ENCODE data around the gene SH2D1B.

The SH2D1B gene

GRCh38 chr1:162381383-162381782 is 30.6 kb downstream of the SH2D1B start, which contains the start of gene C1orf226:
Gene C1orf226, plus strand, starts transcription at chr1:162381728. Its CDS starts 174 bp downstream, at chr1:162381902.
- no peak for DNase-seq

GRCh38 chr1:162380061-162380846 is 31.7 kb downstream of the SH2D1B start:
- DNase-seq, result no peak

- DNase-seq, result no peak
Observed at GRCh38 chr1:162376691-162377090, 35.2 kb downstream of the SH2D1B start, which contains the start of gene SPATA46. Gene SPATA46, minus strand, starts transcription at chr1:162376854. Its CDS starts 64 bp downstream, at chr1:162376790.

GRCh38 chr1:162375463-162375862 is 36.5 kb downstream of the SH2D1B start:
- DNase-seq, result no peak

GRCh38 chr1:162374406-162374805 is 37.5 kb downstream of the SH2D1B start:
- DNase-seq, result no peak

GRCh38 chr1:162373541-162374260 is 38.2 kb downstream of the SH2D1B start:
- DNase-seq, result no peak

- no peak for DNase-seq
Observed at GRCh38 chr1:162373072-162373427, 38.9 kb downstream of the SH2D1B start.

- no peak for DNase-seq
Observed at GRCh38 chr1:162372159-162373071, 39.5 kb downstream of the SH2D1B start.

GRCh38 chr1:162371611-162372010 is 40.3 kb downstream of the SH2D1B start:
- no peak for DNase-seq

GRCh38 chr1:162370721-162371120 is 41.2 kb downstream of the SH2D1B start:
- DNase-seq, result no peak

GRCh38 chr1:162370161-162370560 is 41.8 kb downstream of the SH2D1B start:
- DNase-seq, result no peak

- no peak for DNase-seq
Observed at GRCh38 chr1:162369571-162369970, 42.4 kb downstream of the SH2D1B start.

- DNase-seq, result no peak
Observed at GRCh38 chr1:162368451-162368850, 43.5 kb downstream of the SH2D1B start.

- DNase-seq, result no peak
Observed at GRCh38 chr1:162367772-162368171, 44.2 kb downstream of the SH2D1B start.

- no peak for DNase-seq
Observed at GRCh38 chr1:162367073-162367472, 44.9 kb downstream of the SH2D1B start.

- no peak for DNase-seq
Observed at GRCh38 chr1:162366671-162367070, 45.3 kb downstream of the SH2D1B start.

GRCh38 chr1:162366149-162366548 is 45.8 kb downstream of the SH2D1B start:
- no peak for DNase-seq

GRCh38 chr1:162365284-162366020 is 46.5 kb downstream of the SH2D1B start:
- no peak for DNase-seq

- DNase-seq, result no peak
Observed at GRCh38 chr1:162364498-162364897, 47.4 kb downstream of the SH2D1B start.

GRCh38 chr1:162363823-162364222 is 48.1 kb downstream of the SH2D1B start:
- no peak for DNase-seq

GRCh38 chr1:162361349-162361748 is 50.6 kb downstream of the SH2D1B start:
- DNase-seq, result no peak

- DNase-seq, result no peak
Observed at GRCh38 chr1:162360874-162361260, 51.1 kb downstream of the SH2D1B start.
